Hematopoietic multipotent progenitor cell treated with erythropoietin and hydrocortisone succinate and interleukin-3 and kit ligand, for 6 days (in vitro differentiated cells): Measurements from ENCODE around the gene BPHL.
"Not testable (repeated sequence)": the region's sequence is repeated elsewhere in the genome, so short reads cannot be mapped to it uniquely, and the experiment has no call there.

Experiments used
- DNase-seq: peaks from one replicate; pipeline ENCODE4 v3.0.0-alpha.2; 2015

Gene BPHL

GRCh38 chr6:3186974-3187382 is 68.5 kb downstream of the BPHL start:
- DNase-seq = no peak

- no peak for DNase-seq
Observed at GRCh38 chr6:3188262-3188661, 69.8 kb downstream of the BPHL start.

- not testable (repeated sequence) for DNase-seq
Observed at GRCh38 chr6:3189192-3189591, 70.7 kb downstream of the BPHL start.

- DNase-seq = no peak
Observed at GRCh38 chr6:3190056-3190455, 71.5 kb downstream of the BPHL start.

- no peak for DNase-seq
Observed at GRCh38 chr6:3190779-3191178, 72.3 kb downstream of the BPHL start.

- DNase-seq = no peak
Observed at GRCh38 chr6:3193102-3193849, 74.8 kb downstream of the BPHL start.

- DNase-seq = no peak
Observed at GRCh38 chr6:3194535-3195419, 76.3 kb downstream of the BPHL start.

GRCh38 chr6:3195420-3195694 is 76.8 kb downstream of the BPHL start:
- DNase-seq = no peak

- DNase-seq = peak; percentile 79
Observed at GRCh38 chr6:3195695-3196497, 77.4 kb downstream of the BPHL start.

- DNase-seq = peak; percentile 90
Observed at GRCh38 chr6:3196770-3197169, 78.3 kb downstream of the BPHL start.

- not testable (repeated sequence) for DNase-seq
Observed at GRCh38 chr6:3197734-3198133, 79.2 kb downstream of the BPHL start.

- no peak for DNase-seq
Observed at GRCh38 chr6:3199382-3199781, 80.9 kb downstream of the BPHL start.

- DNase-seq = peak; percentile 20
Observed at GRCh38 chr6:3200682-3201081, 82.2 kb downstream of the BPHL start.

- DNase-seq = no peak
Observed at GRCh38 chr6:3201388-3201787, 82.9 kb downstream of the BPHL start.
